ENCODE data around the gene ARHGAP6.

DNA sequence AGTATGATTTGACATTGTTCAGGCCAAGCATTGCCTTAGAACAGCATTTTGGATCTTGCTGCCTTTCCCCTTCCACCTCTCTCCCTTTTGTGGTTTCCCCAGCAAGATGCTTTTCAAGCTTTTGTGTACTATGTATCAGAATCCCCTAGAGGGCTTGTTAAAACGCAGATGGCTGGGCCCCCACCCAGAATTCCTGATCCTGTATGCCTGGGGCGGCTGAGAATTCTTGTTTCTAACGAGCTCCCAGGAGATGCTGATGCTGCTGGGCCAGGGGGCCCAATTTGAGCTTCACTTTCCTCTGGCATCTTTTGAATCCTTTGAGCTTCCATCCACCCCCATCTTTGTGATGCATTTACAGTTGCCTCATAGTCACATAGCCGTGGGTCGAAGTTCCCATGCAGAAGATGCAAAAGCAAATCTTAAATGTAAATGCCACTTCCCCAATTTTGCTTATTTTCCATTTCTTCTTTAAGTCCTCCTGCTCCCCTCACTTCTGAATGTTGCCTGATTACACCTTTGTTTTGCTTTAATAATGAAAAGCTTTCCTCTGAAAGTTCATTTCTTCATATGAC, 536.1 kb downstream of the ARHGAP6 start:
- TF ChIP-seq, protein P1, sequence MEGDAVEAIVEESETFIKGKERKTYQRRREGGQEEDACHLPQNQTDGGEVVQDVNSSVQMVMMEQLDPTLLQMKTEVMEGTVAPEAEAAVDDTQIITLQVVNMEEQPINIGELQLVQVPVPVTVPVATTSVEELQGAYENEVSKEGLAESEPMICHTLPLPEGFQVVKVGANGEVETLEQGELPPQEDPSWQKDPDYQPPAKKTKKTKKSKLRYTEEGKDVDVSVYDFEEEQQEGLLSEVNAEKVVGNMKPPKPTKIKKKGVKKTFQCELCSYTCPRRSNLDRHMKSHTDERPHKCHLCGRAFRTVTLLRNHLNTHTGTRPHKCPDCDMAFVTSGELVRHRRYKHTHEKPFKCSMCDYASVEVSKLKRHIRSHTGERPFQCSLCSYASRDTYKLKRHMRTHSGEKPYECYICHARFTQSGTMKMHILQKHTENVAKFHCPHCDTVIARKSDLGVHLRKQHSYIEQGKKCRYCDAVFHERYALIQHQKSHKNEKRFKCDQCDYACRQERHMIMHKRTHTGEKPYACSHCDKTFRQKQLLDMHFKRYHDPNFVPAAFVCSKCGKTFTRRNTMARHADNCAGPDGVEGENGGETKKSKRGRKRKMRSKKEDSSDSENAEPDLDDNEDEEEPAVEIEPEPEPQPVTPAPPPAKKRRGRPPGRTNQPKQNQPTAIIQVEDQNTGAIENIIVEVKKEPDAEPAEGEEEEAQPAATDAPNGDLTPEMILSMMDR (IDR thresholded peaks at IDR 0.05) = no peak
- TF ChIP-seq EZH2phosphoT487 (IDR thresholded peaks at IDR 0.05) = no peak
- TF ChIP-seq EZH2 (IDR thresholded peaks at IDR 0.05) = no peak

Measured in neural progenitor cell (in vitro differentiated cells).